ENCODE data around the gene WDR64.
A peak's percentile ranks its signal among the peaks of the same experiment; 100 is the strongest.

Gene WDR64

DNA sequence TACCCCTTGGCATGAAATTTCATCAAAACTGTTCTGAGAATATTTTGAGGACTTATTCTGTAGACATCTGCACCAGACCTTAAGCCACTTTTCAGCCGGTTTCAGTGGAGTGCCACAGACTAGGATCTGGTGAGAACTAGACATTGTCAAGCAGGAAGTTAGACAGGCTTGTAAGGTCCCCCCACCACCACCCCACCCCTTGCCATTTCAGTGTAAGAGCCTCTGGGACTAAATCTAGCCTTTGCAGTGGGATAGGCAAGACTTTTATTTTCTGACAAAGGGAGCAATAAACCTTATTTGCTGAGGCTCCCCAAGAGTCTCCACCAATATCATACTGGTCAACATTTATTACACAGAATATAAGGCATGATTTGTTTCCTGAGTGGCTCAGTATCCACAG lies 118.0 kb downstream of the WDR64 start:
- H3K27ac ChIP-seq (ENCODE audit: low read depth, low read length), result no peak overlapping the region
- no CpG with 5 or more reads among the region's 1 CpG for WGBS (ENCODE audit: extremely low coverage, insufficient coverage, insufficient read length)
- H2AK5ac ChIP-seq (ENCODE audit: low read length), result no peak overlapping the region
- H3K27me3 ChIP-seq (ENCODE audit: insufficient read depth, low read length), result no peaks in the 10 kb centered on the region
- no peak overlapping the region for H3K9ac ChIP-seq (ENCODE audit: low read length)
- H3K4me2 ChIP-seq (ENCODE audit: low read length), result no peak overlapping the region
- H3K9me3 ChIP-seq (ENCODE audit: insufficient read depth, low read depth, low read length), result no peaks in the 10 kb centered on the region
- H2AFZ ChIP-seq (ENCODE audit: insufficient read depth, low read length, poor library complexity), result no peak overlapping the region
- no peak overlapping the region for H2BK120ac ChIP-seq (ENCODE audit: insufficient read depth, low read length, poor library complexity)
- no peak overlapping the region for H3K14ac ChIP-seq (ENCODE audit: low read length)
- no peak for DNase-seq
- peaks cover 3 to 6% of the 10 kb centered on the region in 2 experiments for H3K4me1 ChIP-seq (ENCODE audit: control insufficient read depth in 1 of 2, insufficient read depth in 2 of 2, low read length in 2 of 2)
- H4K91ac ChIP-seq (ENCODE audit: low read depth, low read length), result no peak overlapping the region
- H3K36me3 ChIP-seq (ENCODE audit: control insufficient read depth in 1 of 2, insufficient read depth in 2 of 2, low read length in 2 of 2), result no peaks in the 10 kb centered on the region
- H3K79me1 ChIP-seq (ENCODE audit: low read length), result peaks cover 5% of the 10 kb centered on the region
- no peak overlapping the region for H3K4me3 ChIP-seq (ENCODE audit: low read depth, low read length)
- no peak overlapping the region for H3K4ac ChIP-seq (ENCODE audit: low read depth, low read length)
- no peaks in the 10 kb centered on the region for H3K79me2 ChIP-seq (ENCODE audit: control insufficient read depth, insufficient read depth, low read length, poor library complexity)
- H4K12ac ChIP-seq (ENCODE audit: low read depth, low read length), result no peak overlapping the region
- no peak overlapping the region for H2BK12ac ChIP-seq (ENCODE audit: low read length)
- no peak overlapping the region for H3K18ac ChIP-seq (ENCODE audit: low read length)
- H3K23ac ChIP-seq (ENCODE audit: low read length), result no peak overlapping the region
- H4K8ac ChIP-seq (ENCODE audit: low read depth, low read length), result no peak overlapping the region
- H2BK5ac ChIP-seq (ENCODE audit: low read depth, low read length, poor library complexity), result no peak overlapping the region

DNA sequence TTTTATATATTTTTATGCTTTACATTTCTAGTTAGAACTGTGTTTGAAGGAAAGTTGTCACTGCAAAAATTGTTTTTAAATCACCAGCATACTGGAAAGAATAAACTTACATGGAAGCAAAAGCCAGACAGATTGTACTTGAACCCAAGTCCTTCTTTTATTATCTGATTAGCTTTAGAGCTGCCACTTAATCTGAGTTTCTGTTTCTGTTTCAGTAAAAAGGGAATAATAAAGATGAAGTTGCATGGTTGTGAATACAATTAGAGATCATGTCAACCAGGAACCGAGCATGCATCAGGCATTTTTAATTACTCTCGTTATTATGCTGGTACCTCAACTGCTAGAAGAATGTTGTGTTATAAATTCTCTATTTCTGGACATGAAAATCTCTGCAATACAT lies 119.0 kb downstream of the WDR64 start:
- peak in 1 of 2 donors; percentile 18 for DNase-seq
- WGBS (ENCODE audit: extremely low coverage, insufficient coverage, insufficient read length), result no CpG with 5 or more reads among the region's 2 CpGs

DNA sequence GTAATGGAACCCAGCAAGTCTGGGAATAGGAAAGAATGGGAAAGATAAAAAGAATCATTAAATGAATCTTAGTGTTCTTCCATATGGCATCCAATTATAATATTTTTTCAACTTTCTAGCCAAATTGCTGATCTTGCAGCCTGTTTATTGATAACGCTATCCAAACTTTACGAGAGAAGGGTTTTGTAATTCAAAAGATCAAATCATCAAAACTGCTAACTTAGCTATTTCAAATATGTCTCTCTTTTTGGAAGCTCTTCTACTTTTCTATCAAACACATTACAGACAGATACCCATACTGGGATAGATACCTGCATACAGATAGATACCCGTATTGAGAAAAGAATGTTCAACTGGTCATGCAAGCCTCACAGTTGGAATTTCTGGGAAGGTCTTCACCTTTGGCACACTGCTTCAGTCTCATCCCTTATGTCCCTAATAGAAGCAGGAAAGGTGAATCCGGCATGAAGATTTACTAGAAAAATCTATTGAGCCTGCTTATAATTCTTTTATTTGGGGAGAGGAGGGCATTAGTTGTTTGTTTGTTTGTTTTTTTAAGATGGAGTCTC lies 120.9 kb downstream of the WDR64 start:
- Histone ChIP-seq H2AFZ (ENCODE audit: insufficient read depth, low read length, poor library complexity) (no peak overlapping the region), H3K9me3 (ENCODE audit: insufficient read depth, low read depth, low read length) (no peaks in the 10 kb centered on the region), H2AK5ac (ENCODE audit: low read length) (peak overlapping the region; percentile 23), H3K9ac (ENCODE audit: low read length) (no peak overlapping the region), H3K23ac (ENCODE audit: low read length) (no peak overlapping the region), H3K27me3 (ENCODE audit: insufficient read depth, low read length) (no peaks in the 10 kb centered on the region), H3K4me2 (ENCODE audit: low read length) (no peak overlapping the region), H3K18ac (ENCODE audit: low read length) (peak overlapping the region; percentile 45), H4K91ac (ENCODE audit: low read depth, low read length) (peak overlapping the region; percentile 80), H2BK5ac (ENCODE audit: low read depth, low read length, poor library complexity) (peak overlapping the region; percentile 92), H3K79me1 (ENCODE audit: low read length) (peaks cover 5% of the 10 kb centered on the region), H3K36me3 (ENCODE audit: control insufficient read depth in 1 of 2, insufficient read depth in 2 of 2, low read length in 2 of 2) (no peaks in the 10 kb centered on the region), H3K4me3 (ENCODE audit: low read depth, low read length) (no peak overlapping the region), H3K4me1 (ENCODE audit: control insufficient read depth in 1 of 2, insufficient read depth in 2 of 2, low read length in 2 of 2) (peaks cover 3 to 6% of the 10 kb centered on the region in 2 experiments), H4K8ac (ENCODE audit: low read depth, low read length) (peak overlapping the region; percentile 58), H3K79me2 (ENCODE audit: control insufficient read depth, insufficient read depth, low read length, poor library complexity) (no peaks in the 10 kb centered on the region), H3K4ac (ENCODE audit: low read depth, low read length) (no peak overlapping the region), H2BK12ac (ENCODE audit: low read length) (peak overlapping the region; percentile 91), H3K27ac (ENCODE audit: low read depth, low read length) (peak overlapping the region; percentile 41), H4K12ac (ENCODE audit: low read depth, low read length) (peak overlapping the region; percentile 43), H2BK120ac (ENCODE audit: insufficient read depth, low read length, poor library complexity) (peak overlapping the region; percentile 96), H3K14ac (ENCODE audit: low read length) (peak overlapping the region; percentile 61)
- peak; percentile 86 to 97 for DNase-seq
- WGBS (ENCODE audit: extremely low coverage, insufficient coverage, insufficient read length), result no CpG with 5 or more reads among the region's 4 CpGs

More for the DNA sequence above, 119.0 kb downstream of the WDR64 start:
- Histone ChIP-seq H3K23ac (ENCODE audit: low read length) (no peak overlapping the region), H3K4ac (ENCODE audit: low read depth, low read length) (no peak overlapping the region), H4K8ac (ENCODE audit: low read depth, low read length) (no peak overlapping the region), H3K4me1 (ENCODE audit: control insufficient read depth in 1 of 2, insufficient read depth in 2 of 2, low read length in 2 of 2) (peaks cover 3 to 6% of the 10 kb centered on the region in 2 experiments), H4K12ac (ENCODE audit: low read depth, low read length) (no peak overlapping the region), H4K91ac (ENCODE audit: low read depth, low read length) (no peak overlapping the region), H3K4me2 (ENCODE audit: low read length) (no peak overlapping the region), H2BK120ac (ENCODE audit: insufficient read depth, low read length, poor library complexity) (no peak overlapping the region), H3K9me3 (ENCODE audit: insufficient read depth, low read depth, low read length) (no peaks in the 10 kb centered on the region), H3K36me3 (ENCODE audit: control insufficient read depth in 1 of 2, insufficient read depth in 2 of 2, low read length in 2 of 2) (no peaks in the 10 kb centered on the region), H3K27me3 (ENCODE audit: insufficient read depth, low read length) (no peaks in the 10 kb centered on the region), H3K18ac (ENCODE audit: low read length) (no peak overlapping the region), H2BK12ac (ENCODE audit: low read length) (no peak overlapping the region), H2BK5ac (ENCODE audit: low read depth, low read length, poor library complexity) (no peak overlapping the region), H3K9ac (ENCODE audit: low read length) (no peak overlapping the region), H2AK5ac (ENCODE audit: low read length) (no peak overlapping the region), H2AFZ (ENCODE audit: insufficient read depth, low read length, poor library complexity) (no peak overlapping the region), H3K79me2 (ENCODE audit: control insufficient read depth, insufficient read depth, low read length, poor library complexity) (no peaks in the 10 kb centered on the region), H3K79me1 (ENCODE audit: low read length) (peaks cover 5% of the 10 kb centered on the region), H3K14ac (ENCODE audit: low read length) (no peak overlapping the region), H3K4me3 (ENCODE audit: low read depth, low read length) (no peak overlapping the region), H3K27ac (ENCODE audit: low read depth, low read length) (no peak overlapping the region)

- no peak overlapping the region for H3K9ac ChIP-seq (ENCODE audit: low read length)
- no peak overlapping the region for H3K18ac ChIP-seq (ENCODE audit: low read length)
- no peak overlapping the region for H2BK12ac ChIP-seq (ENCODE audit: low read length)
- no peak overlapping the region for H3K23ac ChIP-seq (ENCODE audit: low read length)
- H3K4me1 ChIP-seq (ENCODE audit: control insufficient read depth in 1 of 2, insufficient read depth in 2 of 2, low read length in 2 of 2), result peaks cover 3 to 6% of the 10 kb centered on the region in 2 experiments
- H4K8ac ChIP-seq (ENCODE audit: low read depth, low read length), result no peak overlapping the region
- no peak overlapping the region for H2BK5ac ChIP-seq (ENCODE audit: low read depth, low read length, poor library complexity)
- no peak overlapping the region for H3K4me2 ChIP-seq (ENCODE audit: low read length)
- no peak overlapping the region for H3K4me3 ChIP-seq (ENCODE audit: low read depth, low read length)
- H4K91ac ChIP-seq (ENCODE audit: low read depth, low read length), result peak overlapping the region; percentile 1
- H4K12ac ChIP-seq (ENCODE audit: low read depth, low read length), result no peak overlapping the region
- no peaks in the 10 kb centered on the region for H3K9me3 ChIP-seq (ENCODE audit: insufficient read depth, low read depth, low read length)
- DNase-seq, result peak in 1 of 2 donors; percentile 30
- no peaks in the 10 kb centered on the region for H3K27me3 ChIP-seq (ENCODE audit: insufficient read depth, low read length)
- no peak overlapping the region for H3K4ac ChIP-seq (ENCODE audit: low read depth, low read length)
- H2AFZ ChIP-seq (ENCODE audit: insufficient read depth, low read length, poor library complexity), result no peak overlapping the region
- no peak overlapping the region for H3K14ac ChIP-seq (ENCODE audit: low read length)
- WGBS (ENCODE audit: extremely low coverage, insufficient coverage, insufficient read length), result no CpG with 5 or more reads among the region's 4 CpGs
- no peaks in the 10 kb centered on the region for H3K79me2 ChIP-seq (ENCODE audit: control insufficient read depth, insufficient read depth, low read length, poor library complexity)
- peaks cover 5% of the 10 kb centered on the region for H3K79me1 ChIP-seq (ENCODE audit: low read length)
- no peaks in the 10 kb centered on the region for H3K36me3 ChIP-seq (ENCODE audit: control insufficient read depth in 1 of 2, insufficient read depth in 2 of 2, low read length in 2 of 2)
- no peak overlapping the region for H2BK120ac ChIP-seq (ENCODE audit: insufficient read depth, low read length, poor library complexity)
- H3K27ac ChIP-seq (ENCODE audit: low read depth, low read length), result no peak overlapping the region
- no peak overlapping the region for H2AK5ac ChIP-seq (ENCODE audit: low read length)
These were observed 121.9 kb downstream of the WDR64 start for GRCh38 chr1:241773991-241774390.

All from trophoblast cell (in vitro differentiated cells and primary cell).